Measurements from ENCODE around the gene PRMT6.

Gene PRMT6

DNA sequence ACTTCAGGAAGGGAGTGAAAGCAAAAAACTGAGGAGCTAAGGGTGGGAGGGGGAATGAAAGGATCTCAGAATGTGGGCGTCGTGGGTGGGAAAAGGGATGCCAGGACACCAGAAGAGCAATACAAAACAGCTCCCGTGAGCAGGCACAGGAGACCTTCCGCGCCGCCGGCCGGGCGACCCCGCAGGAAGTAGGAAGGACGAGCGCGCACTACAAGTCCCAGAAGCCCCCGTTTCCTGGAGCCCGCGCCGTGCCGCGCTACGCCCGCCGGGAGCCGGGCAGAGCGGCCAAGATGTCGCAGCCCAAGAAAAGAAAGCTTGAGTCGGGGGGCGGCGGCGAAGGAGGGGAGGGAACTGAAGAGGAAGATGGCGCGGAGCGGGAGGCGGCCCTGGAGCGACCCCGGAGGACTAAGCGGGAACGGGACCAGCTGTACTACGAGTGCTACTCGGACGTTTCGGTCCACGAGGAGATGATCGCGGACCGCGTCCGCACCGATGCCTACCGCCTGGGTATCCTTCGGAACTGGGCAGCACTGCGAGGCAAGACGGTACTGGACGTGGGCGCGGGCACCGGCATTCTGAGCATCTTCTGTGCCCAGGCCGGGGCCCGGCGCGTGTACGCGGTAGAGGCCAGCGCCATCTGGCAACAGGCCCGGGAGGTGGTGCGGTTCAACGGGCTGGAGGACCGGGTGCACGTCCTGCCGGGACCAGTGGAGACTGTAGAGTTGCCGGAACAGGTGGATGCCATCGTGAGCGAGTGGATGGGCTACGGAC lies at the start of gene PRMT6:
Gene PRMT6, plus strand, starts transcription at position 249 of the 771 bp plus-strand sequence. Its CDS starts 42 bp downstream, at position 291.
- TF ChIP-seq, protein P1, sequence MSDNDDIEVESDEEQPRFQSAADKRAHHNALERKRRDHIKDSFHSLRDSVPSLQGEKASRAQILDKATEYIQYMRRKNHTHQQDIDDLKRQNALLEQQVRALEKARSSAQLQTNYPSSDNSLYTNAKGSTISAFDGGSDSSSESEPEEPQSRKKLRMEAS (IDR thresholded peaks at IDR 0.05): peak; percentile 29; the same call in 1 of the 2 replicates
- TF ChIP-seq EP300 (IDR thresholded peaks at IDR 0.05; ENCODE audit: borderline replicate concordance) (no peak), TCF12 (IDR thresholded peaks at IDR 0.05; ENCODE audit: low read depth) (no peak), TAF1 (IDR thresholded peaks at IDR 0.05; ENCODE audit: low read depth) (peak; percentile 94), EGR1 (IDR thresholded peaks at IDR 0.05) (peak; percentile 20; the same call in 1 of the 2 replicates), YY1 (IDR thresholded peaks at IDR 0.05; ENCODE audit: low read depth) (peak; percentile 88), ZBTB7A (IDR thresholded peaks at IDR 0.05; ENCODE audit: low read depth) (peak; percentile 68; the same call in 1 of the 2 replicates), NFIC (IDR thresholded peaks at IDR 0.05) (no peak; the same call in 1 of the 2 replicates), CREB1 (IDR thresholded peaks at IDR 0.05; ENCODE audit: low read depth) (no peak), TEAD4 (IDR thresholded peaks at IDR 0.05) (no peak), RAD21 (IDR thresholded peaks at IDR 0.05; ENCODE audit: low read depth) (no peak), CEBPB (IDR thresholded peaks at IDR 0.05) (no peak), FOXM1 (IDR thresholded peaks at IDR 0.05; ENCODE audit: borderline replicate concordance, low read depth) (no peak)
- TF ChIP-seq, protein P2, sequence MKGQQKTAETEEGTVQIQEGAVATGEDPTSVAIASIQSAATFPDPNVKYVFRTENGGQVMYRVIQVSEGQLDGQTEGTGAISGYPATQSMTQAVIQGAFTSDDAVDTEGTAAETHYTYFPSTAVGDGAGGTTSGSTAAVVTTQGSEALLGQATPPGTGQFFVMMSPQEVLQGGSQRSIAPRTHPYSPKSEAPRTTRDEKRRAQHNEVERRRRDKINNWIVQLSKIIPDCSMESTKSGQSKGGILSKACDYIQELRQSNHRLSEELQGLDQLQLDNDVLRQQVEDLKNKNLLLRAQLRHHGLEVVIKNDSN (IDR thresholded peaks at IDR 0.05): peak; percentile 29; the same call in 1 of the 2 replicates
- TF ChIP-seq, protein P3, sequence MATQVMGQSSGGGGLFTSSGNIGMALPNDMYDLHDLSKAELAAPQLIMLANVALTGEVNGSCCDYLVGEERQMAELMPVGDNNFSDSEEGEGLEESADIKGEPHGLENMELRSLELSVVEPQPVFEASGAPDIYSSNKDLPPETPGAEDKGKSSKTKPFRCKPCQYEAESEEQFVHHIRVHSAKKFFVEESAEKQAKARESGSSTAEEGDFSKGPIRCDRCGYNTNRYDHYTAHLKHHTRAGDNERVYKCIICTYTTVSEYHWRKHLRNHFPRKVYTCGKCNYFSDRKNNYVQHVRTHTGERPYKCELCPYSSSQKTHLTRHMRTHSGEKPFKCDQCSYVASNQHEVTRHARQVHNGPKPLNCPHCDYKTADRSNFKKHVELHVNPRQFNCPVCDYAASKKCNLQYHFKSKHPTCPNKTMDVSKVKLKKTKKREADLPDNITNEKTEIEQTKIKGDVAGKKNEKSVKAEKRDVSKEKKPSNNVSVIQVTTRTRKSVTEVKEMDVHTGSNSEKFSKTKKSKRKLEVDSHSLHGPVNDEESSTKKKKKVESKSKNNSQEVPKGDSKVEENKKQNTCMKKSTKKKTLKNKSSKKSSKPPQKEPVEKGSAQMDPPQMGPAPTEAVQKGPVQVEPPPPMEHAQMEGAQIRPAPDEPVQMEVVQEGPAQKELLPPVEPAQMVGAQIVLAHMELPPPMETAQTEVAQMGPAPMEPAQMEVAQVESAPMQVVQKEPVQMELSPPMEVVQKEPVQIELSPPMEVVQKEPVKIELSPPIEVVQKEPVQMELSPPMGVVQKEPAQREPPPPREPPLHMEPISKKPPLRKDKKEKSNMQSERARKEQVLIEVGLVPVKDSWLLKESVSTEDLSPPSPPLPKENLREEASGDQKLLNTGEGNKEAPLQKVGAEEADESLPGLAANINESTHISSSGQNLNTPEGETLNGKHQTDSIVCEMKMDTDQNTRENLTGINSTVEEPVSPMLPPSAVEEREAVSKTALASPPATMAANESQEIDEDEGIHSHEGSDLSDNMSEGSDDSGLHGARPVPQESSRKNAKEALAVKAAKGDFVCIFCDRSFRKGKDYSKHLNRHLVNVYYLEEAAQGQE (IDR thresholded peaks at IDR 0.05; ENCODE audit: low read depth): no peak

DNA sequence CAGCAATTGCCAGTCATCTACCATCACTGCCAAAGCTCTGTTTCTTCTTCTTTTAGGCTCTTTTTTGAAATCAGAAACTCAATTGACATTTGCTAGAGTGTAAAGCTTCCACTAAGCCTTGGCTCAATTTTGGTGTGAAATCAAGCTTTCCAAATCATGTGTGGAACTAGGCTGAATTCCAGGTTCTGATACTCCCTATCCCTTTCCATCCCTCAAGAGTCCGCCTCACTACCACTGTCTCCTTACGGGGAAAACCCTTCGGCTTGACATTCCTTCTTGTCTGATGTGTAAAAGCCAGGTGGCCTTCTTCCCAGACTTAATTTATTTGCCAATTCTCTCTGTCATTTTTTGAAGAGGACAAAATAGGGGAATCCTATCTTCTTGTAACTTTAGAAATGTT lies 47.2 kb upstream of the PRMT6 start:
- TF ChIP-seq RAD21 (IDR thresholded peaks at IDR 0.05; ENCODE audit: low read depth): no peak
- TF ChIP-seq NFIC (IDR thresholded peaks at IDR 0.05): no peak

DNA sequence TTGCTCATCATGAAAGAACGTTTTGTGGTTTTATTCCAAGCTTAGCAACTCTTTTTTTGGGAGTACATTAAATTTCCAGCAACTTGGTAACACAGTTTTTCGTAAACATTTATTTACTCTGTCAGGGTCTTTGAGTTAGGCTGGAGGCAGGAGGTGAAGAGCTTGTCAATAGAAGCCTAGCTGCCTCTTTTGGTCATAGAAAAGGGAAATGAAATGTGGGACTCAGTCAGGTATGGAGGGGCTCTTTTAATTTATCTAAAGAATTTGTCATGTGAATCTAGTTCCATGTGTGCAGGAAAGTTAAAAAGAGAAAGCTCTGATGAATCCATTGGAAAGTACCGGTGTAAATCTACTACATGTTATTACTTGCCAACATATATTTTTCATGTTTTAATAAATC lies 45.9 kb upstream of the PRMT6 start:
- TF ChIP-seq EP300 (IDR thresholded peaks at IDR 0.05; ENCODE audit: borderline replicate concordance) (no peak), ZBTB7A (IDR thresholded peaks at IDR 0.05; ENCODE audit: low read depth) (no peak), TAF1 (IDR thresholded peaks at IDR 0.05; ENCODE audit: low read depth) (no peak), CEBPB (IDR thresholded peaks at IDR 0.05) (no peak), EGR1 (IDR thresholded peaks at IDR 0.05) (no peak), RAD21 (IDR thresholded peaks at IDR 0.05; ENCODE audit: low read depth) (no peak), TCF12 (IDR thresholded peaks at IDR 0.05; ENCODE audit: low read depth) (no peak), FOXM1 (IDR thresholded peaks at IDR 0.05; ENCODE audit: borderline replicate concordance, low read depth) (no peak), YY1 (IDR thresholded peaks at IDR 0.05; ENCODE audit: low read depth) (no peak), NFIC (IDR thresholded peaks at IDR 0.05) (no peak), TEAD4 (IDR thresholded peaks at IDR 0.05) (no peak), CREB1 (IDR thresholded peaks at IDR 0.05; ENCODE audit: low read depth) (no peak)
- TF ChIP-seq, protein P1 (IDR thresholded peaks at IDR 0.05): no peak
- TF ChIP-seq, protein P2 (IDR thresholded peaks at IDR 0.05): no peak
- TF ChIP-seq, protein P3 (IDR thresholded peaks at IDR 0.05; ENCODE audit: low read depth): no peak

DNA sequence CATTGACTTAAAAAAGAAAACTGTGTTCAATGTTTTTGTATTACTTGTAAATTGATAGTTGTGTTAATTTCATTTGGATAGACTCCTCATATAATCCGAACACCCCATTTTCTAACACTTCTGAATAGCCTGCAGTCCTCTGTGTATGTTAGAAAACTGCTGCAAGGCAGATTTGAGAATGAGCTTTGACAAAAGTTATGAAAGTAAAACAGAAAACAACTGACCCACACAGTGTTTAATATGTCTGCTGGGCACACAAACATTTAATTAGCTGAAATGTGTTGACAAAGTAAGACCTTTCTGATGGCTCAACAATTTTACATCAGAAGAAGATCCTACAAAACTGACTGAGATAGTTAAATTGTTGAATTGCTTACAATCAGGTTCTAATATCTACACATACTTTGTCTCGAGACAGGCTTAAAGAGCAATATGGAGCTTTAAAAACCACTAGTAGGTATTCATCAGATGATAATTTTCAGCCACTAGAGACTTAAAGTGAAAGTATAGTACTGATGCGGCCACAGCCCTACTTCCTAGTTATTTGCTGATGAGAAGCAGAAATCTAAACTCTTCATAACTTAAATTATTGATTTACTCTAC lies 40.0 kb upstream of the PRMT6 start:
- no peak for TF ChIP-seq FOXM1 (IDR thresholded peaks at IDR 0.05; ENCODE audit: borderline replicate concordance, low read depth)
- no peak for TF ChIP-seq YY1 (IDR thresholded peaks at IDR 0.05; ENCODE audit: low read depth)
- no peak for TF ChIP-seq EP300 (IDR thresholded peaks at IDR 0.05; ENCODE audit: borderline replicate concordance)
- no peak for TF ChIP-seq ZBTB7A (IDR thresholded peaks at IDR 0.05; ENCODE audit: low read depth)
- no peak for TF ChIP-seq EGR1 (IDR thresholded peaks at IDR 0.05)
- TF ChIP-seq TAF1 (IDR thresholded peaks at IDR 0.05; ENCODE audit: low read depth): no peak
- TF ChIP-seq, protein P3 (IDR thresholded peaks at IDR 0.05; ENCODE audit: low read depth): no peak
- TF ChIP-seq TCF12 (IDR thresholded peaks at IDR 0.05; ENCODE audit: low read depth): no peak
- TF ChIP-seq TEAD4 (IDR thresholded peaks at IDR 0.05): no peak
- TF ChIP-seq CEBPB (IDR thresholded peaks at IDR 0.05): no peak
- TF ChIP-seq NFIC (IDR thresholded peaks at IDR 0.05): no peak
- TF ChIP-seq, protein P1 (IDR thresholded peaks at IDR 0.05): no peak
- TF ChIP-seq, protein P2 (IDR thresholded peaks at IDR 0.05): no peak

Measured in Ishikawa (cell line).